ENCODE measurements around the gene ZBTB32. TPM values are rescaled to one million over a fixed set of nuclear protein-coding genes. Genes with fewer than 3 reads are reported as not detected.
"Not testable (repeated sequence)": the region's sequence is repeated elsewhere in the genome, so short reads cannot be mapped to it uniquely, and the experiment has no call there.

Gene ZBTB32
- polyA plus RNA-seq (2013, experiment 1 of 2), result not detected
- polyA plus RNA-seq (2013, experiment 2 of 2), result not detected

DNA sequence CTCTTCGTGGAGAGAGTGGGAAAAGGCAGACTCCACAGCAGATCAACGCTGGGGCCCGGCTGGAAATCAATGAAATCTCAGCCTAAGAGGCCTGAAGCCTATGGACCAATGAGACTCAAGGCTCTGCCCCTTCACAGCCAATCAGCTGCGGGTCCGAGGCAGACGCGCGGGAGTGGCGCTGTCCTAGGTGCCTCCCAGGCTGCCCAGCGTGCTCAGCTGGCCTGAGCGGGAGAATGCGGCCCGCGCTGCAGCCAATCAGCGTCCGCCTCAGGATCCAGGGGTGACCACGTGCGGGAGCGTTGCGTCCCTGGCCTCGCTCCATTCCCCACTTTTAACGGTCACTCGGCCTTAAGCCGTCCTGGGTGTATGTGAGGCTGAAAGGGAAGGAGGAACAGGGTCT, at the start of gene ZBTB32:
TSS of gene ZBTB32 (plus strand) at position 341 of the 400 bp plus-strand sequence. CDS start 10,069 bp downstream, outside the sequence.
- H3K36me3 ChIP-seq (ENCODE audit: insufficient read depth, low read length), result no peaks in the 10 kb centered on the region
- H3K27ac ChIP-seq (ENCODE audit: low read depth, low read length), result no peak within 1 kb of the TSS
- H3K4me1 ChIP-seq (ENCODE audit: insufficient read depth, low read length), result no peaks in the 10 kb centered on the region; the same call in 1 of the 2 replicates
- H3K9ac ChIP-seq (ENCODE audit: low read depth, low read length), result no peak within 1 kb of the TSS
- 32% methylated on average over 24 of the region's 24 CpGs for WGBS
- H3K9me3 ChIP-seq (ENCODE audit: insufficient read depth, low read depth, low read length), result no peaks in the 10 kb centered on the region
- H3K27me3 ChIP-seq (ENCODE audit: insufficient read depth, low read length), result peaks cover 28% of the 10 kb centered on the region
- no peak within 1 kb of the TSS for H3K4me3 ChIP-seq (ENCODE audit: low read length)

DNA sequence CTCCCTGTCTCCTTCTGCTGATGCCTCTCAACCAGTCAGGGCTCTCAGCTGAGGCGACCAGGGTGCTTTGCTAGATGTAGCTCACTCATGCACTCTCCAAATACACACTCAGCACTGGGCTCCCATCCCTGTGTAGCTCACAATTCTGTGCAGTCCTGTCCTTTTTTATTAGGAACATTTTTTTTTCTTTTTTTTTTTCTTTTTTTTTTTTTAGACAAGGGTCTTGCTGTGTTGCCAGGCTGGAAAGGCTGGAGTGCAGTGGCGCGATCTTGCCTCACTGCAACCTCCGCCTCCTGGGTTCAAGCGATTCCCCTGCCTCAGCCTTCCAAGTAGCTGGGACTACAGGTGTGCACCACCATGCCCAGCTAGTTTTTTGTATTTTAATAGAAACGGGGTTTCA, 49.5 kb upstream of the ZBTB32 start:
- not testable (repeated sequence) for H3K27me3 ChIP-seq (ENCODE audit: insufficient read depth, low read length); H3K4me3 ChIP-seq (ENCODE audit: low read length); H3K27ac ChIP-seq (ENCODE audit: low read depth, low read length); H3K9ac ChIP-seq (ENCODE audit: low read depth, low read length); H3K4me1 ChIP-seq (ENCODE audit: insufficient read depth, low read length); H3K9me3 ChIP-seq (ENCODE audit: insufficient read depth, low read depth, low read length)
- H3K36me3 ChIP-seq (ENCODE audit: insufficient read depth, low read length), result peaks cover 71% of the 10 kb centered on the region
- 96% methylated on average over 6 of the region's 6 CpGs for WGBS

GRCh38 chr19:35655600-35655999, 48.8 kb upstream of the ZBTB32 start:
- Histone ChIP-seq H3K9me3 (ENCODE audit: insufficient read depth, low read depth, low read length) (no peaks in the 10 kb centered on the region), H3K4me3 (ENCODE audit: low read length) (no peak overlapping the region), H3K27me3 (ENCODE audit: insufficient read depth, low read length) (no peaks in the 10 kb centered on the region), H3K4me1 (ENCODE audit: insufficient read depth, low read length) (no peaks in the 10 kb centered on the region), H3K9ac (ENCODE audit: low read depth, low read length) (no peak overlapping the region), H3K27ac (ENCODE audit: low read depth, low read length) (no peak overlapping the region), H3K36me3 (ENCODE audit: insufficient read depth, low read length) (peaks cover 71% of the 10 kb centered on the region)
- WGBS, result 96% methylated on average over 4 of the region's 4 CpGs

GRCh38 chr19:35656700-35657099, 47.7 kb upstream of the ZBTB32 start:
- Histone ChIP-seq H3K4me3 (ENCODE audit: low read length) (no peak overlapping the region), H3K27me3 (ENCODE audit: insufficient read depth, low read length) (no peaks in the 10 kb centered on the region), H3K36me3 (ENCODE audit: insufficient read depth, low read length) (peaks cover 62% of the 10 kb centered on the region), H3K4me1 (ENCODE audit: insufficient read depth, low read length) (no peaks in the 10 kb centered on the region), H3K9ac (ENCODE audit: low read depth, low read length) (no peak overlapping the region), H3K27ac (ENCODE audit: low read depth, low read length) (no peak overlapping the region), H3K9me3 (ENCODE audit: insufficient read depth, low read depth, low read length) (no peaks in the 10 kb centered on the region)
- WGBS, result 98% methylated on average over 6 of the region's 6 CpGs

DNA sequence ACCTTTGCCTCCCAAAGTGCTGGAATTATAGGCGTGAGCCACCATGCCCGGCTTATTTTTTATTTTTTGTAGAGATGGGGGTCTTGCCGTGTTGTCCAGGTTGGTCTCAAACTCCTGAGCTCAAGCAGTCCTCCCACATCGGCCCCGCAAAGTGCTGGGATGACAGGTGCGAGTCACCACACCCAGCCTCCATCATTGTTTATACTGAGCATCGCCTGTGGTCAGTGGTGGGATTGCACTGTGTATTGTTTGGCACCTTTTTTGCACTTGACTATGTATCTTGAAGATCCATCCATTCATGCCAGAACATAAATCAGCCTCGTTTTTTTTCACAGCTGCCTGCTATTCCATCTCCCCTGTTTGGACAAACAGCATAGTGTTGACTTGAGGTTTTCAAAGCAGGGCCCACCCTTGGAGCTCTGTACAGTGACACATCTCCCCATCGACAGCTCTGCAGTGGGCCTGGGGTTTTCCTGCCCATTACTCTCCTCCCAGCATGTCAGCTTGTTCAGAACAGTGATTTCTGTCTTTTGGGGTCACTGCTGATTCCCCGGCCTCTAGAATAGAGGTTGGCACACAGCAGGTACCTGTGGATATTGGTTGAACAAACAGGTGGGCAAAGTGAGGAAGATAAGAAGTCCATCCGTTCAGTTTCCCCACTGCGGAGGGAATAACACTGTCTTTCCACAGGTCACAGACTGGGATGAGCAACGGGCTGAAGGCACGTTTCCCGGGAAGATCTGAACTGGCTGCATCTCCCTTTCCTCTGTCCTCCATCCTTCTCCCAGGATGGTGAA, 46.3 kb upstream of the ZBTB32 start:
- Histone ChIP-seq H3K4me3 (ENCODE audit: low read length) (no peak overlapping the region), H3K27ac (ENCODE audit: low read depth, low read length) (no peak overlapping the region), H3K27me3 (ENCODE audit: insufficient read depth, low read length) (no peaks in the 10 kb centered on the region), H3K9me3 (ENCODE audit: insufficient read depth, low read depth, low read length) (no peaks in the 10 kb centered on the region), H3K36me3 (ENCODE audit: insufficient read depth, low read length) (peaks cover 53% of the 10 kb centered on the region), H3K9ac (ENCODE audit: low read depth, low read length) (no peak overlapping the region), H3K4me1 (ENCODE audit: insufficient read depth, low read length) (no peaks in the 10 kb centered on the region)
- WGBS, result 94% methylated on average over 15 of the region's 15 CpGs

GRCh38 chr19:35661995-35662340, 42.4 kb upstream of the ZBTB32 start:
- H3K36me3 ChIP-seq (ENCODE audit: insufficient read depth, low read length), result peaks cover 20% of the 10 kb centered on the region
- no peaks in the 10 kb centered on the region for H3K4me1 ChIP-seq (ENCODE audit: insufficient read depth, low read length)
- H3K9me3 ChIP-seq (ENCODE audit: insufficient read depth, low read depth, low read length), result no peaks in the 10 kb centered on the region
- WGBS, result 95% methylated on average over 5 of the region's 6 CpGs
- no peak overlapping the region for H3K9ac ChIP-seq (ENCODE audit: low read depth, low read length)
- H3K27ac ChIP-seq (ENCODE audit: low read depth, low read length), result no peak overlapping the region
- no peaks in the 10 kb centered on the region for H3K27me3 ChIP-seq (ENCODE audit: insufficient read depth, low read length)
- no peak overlapping the region for H3K4me3 ChIP-seq (ENCODE audit: low read length)

DNA sequence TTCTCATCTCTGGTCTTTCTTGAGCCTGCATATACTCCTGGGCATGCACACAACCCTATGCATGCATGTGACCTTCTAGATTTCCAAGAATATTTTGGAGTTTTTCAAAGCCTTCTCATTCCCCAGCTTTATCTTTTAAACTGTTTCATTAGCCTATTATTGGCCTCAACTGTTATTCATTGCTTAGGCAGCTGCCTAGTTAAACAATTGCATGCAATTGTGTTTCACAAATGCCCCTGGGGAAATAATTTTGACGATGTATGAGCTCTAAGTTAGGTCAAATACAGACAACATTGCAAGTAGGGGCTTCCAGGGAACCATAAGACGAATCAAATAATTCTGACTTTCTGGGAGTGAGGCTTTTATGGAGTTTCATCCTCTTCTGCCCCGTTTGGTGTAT, 40.4 kb upstream of the ZBTB32 start:
- 75% methylated on average over 3 of the region's 3 CpGs for WGBS
- Histone ChIP-seq H3K4me1 (ENCODE audit: insufficient read depth, low read length) (no peaks in the 10 kb centered on the region), H3K9me3 (ENCODE audit: insufficient read depth, low read depth, low read length) (no peaks in the 10 kb centered on the region), H3K36me3 (ENCODE audit: insufficient read depth, low read length) (peaks cover 2% of the 10 kb centered on the region; the same call in 1 of the 2 replicates), H3K4me3 (ENCODE audit: low read length) (no peak overlapping the region), H3K9ac (ENCODE audit: low read depth, low read length) (no peak overlapping the region), H3K27ac (ENCODE audit: low read depth, low read length) (no peak overlapping the region), H3K27me3 (ENCODE audit: insufficient read depth, low read length) (no peaks in the 10 kb centered on the region)

DNA sequence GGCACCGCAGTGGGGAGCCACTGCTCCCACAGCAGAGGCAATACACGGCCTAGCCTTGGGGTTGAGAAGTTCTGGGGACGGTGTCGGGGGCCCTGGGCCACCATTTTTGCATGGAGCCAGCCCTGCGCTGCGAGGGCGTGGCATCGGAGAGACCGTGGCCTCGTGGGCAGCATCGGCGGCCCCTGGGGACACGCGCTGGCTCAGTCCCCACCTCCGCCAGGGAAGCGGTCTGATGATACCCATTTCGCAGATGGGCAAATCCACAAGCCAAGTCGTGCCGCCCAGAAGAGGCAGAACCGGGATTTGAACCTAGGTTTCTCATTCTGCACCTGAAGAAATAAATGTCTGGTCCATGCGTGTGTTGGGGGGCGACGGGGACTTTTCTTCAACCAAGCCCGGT, 39.2 kb upstream of the ZBTB32 start:
- no peak overlapping the region for H3K9ac ChIP-seq (ENCODE audit: low read depth, low read length)
- 93% methylated on average over 24 of the region's 24 CpGs for WGBS
- no peaks in the 10 kb centered on the region for H3K4me1 ChIP-seq (ENCODE audit: insufficient read depth, low read length)
- H3K4me3 ChIP-seq (ENCODE audit: low read length), result no peak overlapping the region
- H3K27ac ChIP-seq (ENCODE audit: low read depth, low read length), result no peak overlapping the region
- H3K27me3 ChIP-seq (ENCODE audit: insufficient read depth, low read length), result no peaks in the 10 kb centered on the region
- H3K9me3 ChIP-seq (ENCODE audit: insufficient read depth, low read depth, low read length), result no peaks in the 10 kb centered on the region
- H3K36me3 ChIP-seq (ENCODE audit: insufficient read depth, low read length), result no peaks in the 10 kb centered on the region

- no peak overlapping the region for H3K27ac ChIP-seq (ENCODE audit: low read depth, low read length)
- no peak overlapping the region for H3K9ac ChIP-seq (ENCODE audit: low read depth, low read length)
- no peaks in the 10 kb centered on the region for H3K36me3 ChIP-seq (ENCODE audit: insufficient read depth, low read length)
- 90% methylated on average over 7 of the region's 7 CpGs for WGBS
- H3K4me3 ChIP-seq (ENCODE audit: low read length), result no peak overlapping the region
- H3K4me1 ChIP-seq (ENCODE audit: insufficient read depth, low read length), result no peaks in the 10 kb centered on the region
- no peaks in the 10 kb centered on the region for H3K27me3 ChIP-seq (ENCODE audit: insufficient read depth, low read length)
- H3K9me3 ChIP-seq (ENCODE audit: insufficient read depth, low read depth, low read length), result no peaks in the 10 kb centered on the region
Observed at GRCh38 chr19:35665604-35666003, 38.8 kb upstream of the ZBTB32 start.

GRCh38 chr19:35666251-35666913, 38.0 kb upstream of the ZBTB32 start, which contains the start of gene UPK1A:
UPK1A (plus strand) TSS chr19:35666517; CDS start chr19:35666813, 296 bp downstream.
- Histone ChIP-seq H3K27ac (ENCODE audit: low read depth, low read length) (no peak within 1 kb of the TSS), H3K9ac (ENCODE audit: low read depth, low read length) (no peak within 1 kb of the TSS), H3K9me3 (ENCODE audit: insufficient read depth, low read depth, low read length) (no peaks in the 10 kb centered on the region), H3K4me3 (ENCODE audit: low read length) (no peak within 1 kb of the TSS), H3K27me3 (ENCODE audit: insufficient read depth, low read length) (no peaks in the 10 kb centered on the region), H3K36me3 (ENCODE audit: insufficient read depth, low read length) (no peaks in the 10 kb centered on the region), H3K4me1 (ENCODE audit: insufficient read depth, low read length) (no peaks in the 10 kb centered on the region)
- WGBS, result 89% methylated on average over 16 of the region's 16 CpGs

- 72% methylated on average over 6 of the region's 6 CpGs for WGBS
- no peaks in the 10 kb centered on the region for H3K4me1 ChIP-seq (ENCODE audit: insufficient read depth, low read length)
- no peak overlapping the region for H3K9ac ChIP-seq (ENCODE audit: low read depth, low read length)
- H3K27ac ChIP-seq (ENCODE audit: low read depth, low read length), result no peak overlapping the region
- H3K9me3 ChIP-seq (ENCODE audit: insufficient read depth, low read depth, low read length), result no peaks in the 10 kb centered on the region
- no peaks in the 10 kb centered on the region for H3K36me3 ChIP-seq (ENCODE audit: insufficient read depth, low read length)
- H3K27me3 ChIP-seq (ENCODE audit: insufficient read depth, low read length), result peaks cover 9% of the 10 kb centered on the region; the same call in 1 of the 2 replicates
- H3K4me3 ChIP-seq (ENCODE audit: low read length), result no peak overlapping the region
Observed at GRCh38 chr19:35669566-35669965, 34.8 kb upstream of the ZBTB32 start.
